SK-N-SH (cell line): ENCODE measurements around the gene TBXAS1.

Experiments
- CHD2 ChIP-seq: fragments of 150-350 bp; IDR thresholded peaks from 2 replicates; pipeline ENCODE4 v1.6.1; 2018; ENCODE audit warnings: low read length; ENCODE audit not compliant: partially characterized antibody
- CTCF ChIP-seq: fragments of 200-600 bp; sonication (generic); IDR thresholded peaks from 2 replicates; pipeline ENCODE4 v1.6.1; 2017; ENCODE audit warnings: antibody characterized with exemption, mild to moderate bottlenecking, moderate library complexity
- EZH2phosphoT487 ChIP-seq: fragments of 200-600 bp; sonication (generic); IDR thresholded peaks from 2 replicates; pipeline ENCODE4 v1.6.1; 2017; ENCODE audit warnings: low read depth, mixed run types, mild to moderate bottlenecking, antibody characterized with exemption, moderate library complexity, borderline replicate concordance
- FOXJ3 ChIP-seq: sonication (generic); formaldehyde crosslinking; IDR thresholded peaks from 2 replicates; pipeline ENCODE4 v1.5.1; 2020; ENCODE audit warnings: mild to moderate bottlenecking, missing genetic modification reagents
- MXI1 ChIP-seq: IDR thresholded peaks from 2 replicates; pipeline ENCODE4 v1.6.1; 2012; ENCODE audit warnings: mild to moderate bottlenecking, low read depth, low read length, improper control_type of control experiment
- NRF1 ChIP-seq: IDR thresholded peaks from 2 replicates; pipeline ENCODE4 v1.6.1; 2012; ENCODE audit warnings: low read depth, mild to moderate bottlenecking, low read length
- POLR2AphosphoS5 ChIP-seq: IDR thresholded peaks from 2 replicates; pipeline ENCODE4 v1.6.1; 2012; ENCODE audit warnings: low read depth, low read length
- REST ChIP-seq: IDR thresholded peaks from 2 replicates; pipeline ENCODE4 v1.6.1; 2012; ENCODE audit warnings: mild to moderate bottlenecking, low read depth, low read length, moderate library complexity
- RXRA ChIP-seq: IDR thresholded peaks from 2 replicates; pipeline ENCODE4 v1.4.0; 2012; ENCODE audit warnings: low read depth, mild to moderate bottlenecking, borderline replicate concordance
- TAF1 ChIP-seq: IDR thresholded peaks from 2 replicates; pipeline ENCODE4 v1.6.1; 2012; ENCODE audit warnings: low read depth, mild to moderate bottlenecking, low read length, moderate library complexity, borderline replicate concordance
- YY1 ChIP-seq: IDR thresholded peaks from 2 replicates; pipeline ENCODE4 v1.4.0; 2012; ENCODE audit warnings: low read depth, mild to moderate bottlenecking
- TF ChIP-seq, protein P1 (sequence below): fragments of 150-350 bp; IDR thresholded peaks from 2 replicates; pipeline ENCODE4 v1.6.1; 2017; ENCODE audit warnings: antibody characterized with exemption, low read length, low read depth, borderline replicate concordance

GRCh38 chr7:139851770-139852481 is 22.9 kb downstream of the TBXAS1 start:
- TF ChIP-seq RXRA (no peak), CTCF (no peak), REST (no peak), YY1 (no peak), CHD2 (no peak), POLR2AphosphoS5 (no peak), NRF1 (no peak), MXI1 (no peak), FOXJ3 (no peak), TAF1 (no peak), EZH2phosphoT487 (no peak)
- TF ChIP-seq, protein P1, sequence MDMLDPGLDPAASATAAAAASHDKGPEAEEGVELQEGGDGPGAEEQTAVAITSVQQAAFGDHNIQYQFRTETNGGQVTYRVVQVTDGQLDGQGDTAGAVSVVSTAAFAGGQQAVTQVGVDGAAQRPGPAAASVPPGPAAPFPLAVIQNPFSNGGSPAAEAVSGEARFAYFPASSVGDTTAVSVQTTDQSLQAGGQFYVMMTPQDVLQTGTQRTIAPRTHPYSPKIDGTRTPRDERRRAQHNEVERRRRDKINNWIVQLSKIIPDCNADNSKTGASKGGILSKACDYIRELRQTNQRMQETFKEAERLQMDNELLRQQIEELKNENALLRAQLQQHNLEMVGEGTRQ: no peak
